HL-60/S4 treated with retinoic acid at 250 ng/mL for 4 days and 3 days (cell line): ENCODE results near the gene TEAD2.

ENCODE experiments used
- in situ Hi-C: fragments of 300-500 bp; cut with MboI; formaldehyde crosslinking; loops from 2 replicates; pipeline ENCODE4 v1.7.0; 2022; ENCODE audit warnings: low sequenced_read_pairs

The TEAD2 gene

GRCh38 chr19:49348305-49349189 is 13.7 kb downstream of the TEAD2 start:
- in situ Hi-C loops, result no loop called here

GRCh38 chr19:49347835-49348234 is 14.4 kb downstream of the TEAD2 start:
- in situ Hi-C loops, result no loop called here

GRCh38 chr19:49347191-49347590 is 15.0 kb downstream of the TEAD2 start:
- in situ Hi-C loops, result no loop called here

- in situ Hi-C loops, result no loop called here
These were observed 17.5 kb downstream of the TEAD2 start for GRCh38 chr19:49344505-49345423.

GRCh38 chr19:49343123-49343522 is 19.1 kb downstream of the TEAD2 start:
- in situ Hi-C loops, result no loop called here

GRCh38 chr19:49342291-49342721 is 19.9 kb downstream of the TEAD2 start:
- in situ Hi-C loops, result no loop called here

- in situ Hi-C loops, result no loop called here
These were observed 21.1 kb downstream of the TEAD2 start for GRCh38 chr19:49340865-49341718.

- in situ Hi-C loops, result no loop called here
These were observed 21.9 kb downstream of the TEAD2 start for GRCh38 chr19:49340069-49340864.

- in situ Hi-C loops, result no loop called here
These were observed 22.7 kb downstream of the TEAD2 start for GRCh38 chr19:49339301-49340068.

GRCh38 chr19:49338691-49339300 is 23.4 kb downstream of the TEAD2 start:
- in situ Hi-C loops, result no loop called here

GRCh38 chr19:49338023-49338677 is 24.1 kb downstream of the TEAD2 start:
- in situ Hi-C loops, result no loop called here

GRCh38 chr19:49337267-49338022 is 24.8 kb downstream of the TEAD2 start:
- in situ Hi-C loops, result no loop called here

GRCh38 chr19:49336482-49337266 is 25.5 kb downstream of the TEAD2 start:
- in situ Hi-C loops, result no loop called here

- in situ Hi-C loops, result no loop called here
These were observed 26.3 kb downstream of the TEAD2 start for GRCh38 chr19:49335784-49336481.

- in situ Hi-C loops, result no loop called here
These were observed 27.0 kb downstream of the TEAD2 start, which contains the start of gene CD37 for GRCh38 chr19:49335071-49335783. Gene CD37 (plus strand): TSS chr19:49335406. CDS start chr19:49335541, 135 bp downstream.
